NCI-H446 (cell line): ENCODE measurements around the gene ANXA8L1.
"Not testable (repeated sequence)": the region's sequence is repeated elsewhere in the genome, so short reads cannot be mapped to it uniquely, and the experiment has no call there.

Experiments
- DNase-seq, 2 experiments: peaks; one replicate each; lab custom pipeline; 2025; lab: John Stamatoyannopoulos, UW

Gene ANXA8L1, protein sequence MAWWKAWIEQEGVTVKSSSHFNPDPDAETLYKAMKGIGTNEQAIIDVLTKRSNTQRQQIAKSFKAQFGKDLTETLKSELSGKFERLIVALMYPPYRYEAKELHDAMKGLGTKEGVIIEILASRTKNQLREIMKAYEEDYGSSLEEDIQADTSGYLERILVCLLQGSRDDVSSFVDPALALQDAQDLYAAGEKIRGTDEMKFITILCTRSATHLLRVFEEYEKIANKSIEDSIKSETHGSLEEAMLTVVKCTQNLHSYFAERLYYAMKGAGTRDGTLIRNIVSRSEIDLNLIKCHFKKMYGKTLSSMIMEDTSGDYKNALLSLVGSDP

DNA sequence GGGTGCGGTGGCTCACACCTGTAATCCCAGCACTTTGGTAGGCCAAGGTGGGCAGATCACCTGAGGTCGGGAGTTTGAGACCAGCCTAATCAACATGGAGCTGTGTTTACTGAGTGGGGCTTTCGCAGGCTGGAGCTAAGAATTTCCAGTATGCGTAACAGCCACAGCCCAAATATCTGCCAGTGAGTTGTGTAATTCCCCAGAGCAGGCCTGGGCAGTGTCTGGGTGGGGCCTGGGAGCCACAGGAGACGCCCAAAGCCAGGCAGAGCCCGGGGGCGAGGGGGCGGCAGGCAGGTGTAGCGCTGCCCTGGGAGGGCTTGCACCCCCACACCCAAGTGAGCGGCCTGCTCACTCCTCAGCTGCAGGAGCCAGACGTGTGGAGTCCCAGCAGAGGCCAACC is at the start of gene ANXA8L1:
Gene ANXA8L1, plus strand, starts transcription at position 371 of the 400 bp plus-strand sequence. CDS start 76 bp downstream, outside the sequence.
- not testable (repeated sequence) for DNase-seq

DNA sequence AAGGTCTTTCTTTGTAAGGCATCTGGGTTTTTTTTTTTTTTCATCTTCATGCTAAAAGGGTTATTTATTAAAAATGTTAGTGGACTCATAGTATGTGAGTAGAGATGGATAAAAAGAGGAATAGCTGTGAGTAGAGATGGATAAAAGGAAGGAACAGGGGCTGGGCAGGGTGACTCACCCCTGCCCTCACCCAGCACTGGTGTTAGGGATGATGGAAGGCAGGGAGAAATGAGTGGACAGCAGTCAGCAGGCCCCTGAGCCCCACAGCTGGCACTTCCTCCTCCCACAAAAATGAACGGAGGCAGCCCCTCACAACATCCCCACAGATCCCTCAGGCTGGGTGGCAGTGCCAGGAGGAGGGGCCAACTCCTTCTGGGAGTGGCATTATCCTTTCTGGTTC is 49.5 kb upstream of the ANXA8L1 start:
- DNase-seq, result no peak

DNA sequence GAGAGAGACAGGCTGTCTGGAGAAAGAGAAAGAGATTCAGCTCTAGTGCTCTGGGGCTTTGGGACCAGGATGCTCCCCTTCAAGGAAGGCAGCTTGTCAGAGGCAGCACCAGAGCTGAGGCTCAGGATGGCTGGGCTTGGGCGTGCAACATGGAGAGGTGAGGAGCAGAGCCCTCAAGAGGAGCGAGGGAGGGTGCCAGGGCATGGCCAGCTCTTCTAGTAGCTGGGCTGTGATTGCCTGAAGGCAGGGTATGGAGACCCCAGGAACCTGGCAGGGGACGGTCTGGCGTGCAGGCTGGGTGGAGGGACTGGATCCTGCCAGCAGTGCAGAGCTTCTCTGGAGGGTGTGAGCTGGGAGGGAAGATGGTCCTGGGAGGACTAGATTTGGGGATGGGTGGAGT is 48.6 kb upstream of the ANXA8L1 start:
- no peak for DNase-seq

DNA sequence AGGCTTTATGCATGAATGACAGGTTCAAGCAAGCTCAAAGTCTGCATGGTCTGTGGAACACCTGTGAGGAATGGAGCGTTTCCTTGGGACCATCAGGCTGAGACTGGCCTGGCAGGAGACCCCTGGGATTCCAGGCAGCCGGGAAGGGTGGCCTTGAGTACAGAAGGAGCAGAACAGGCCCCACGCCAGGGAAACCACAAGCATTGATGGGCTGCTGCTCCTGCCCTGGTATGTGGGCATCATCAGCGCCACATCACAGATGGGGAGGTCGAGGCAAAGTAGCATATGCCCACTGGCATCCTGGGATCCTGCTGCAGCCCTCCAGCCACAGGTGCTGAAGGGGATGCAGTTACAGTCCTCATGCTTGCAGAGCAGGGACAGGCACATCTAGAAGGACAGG is 47.9 kb upstream of the ANXA8L1 start:
- no peak for DNase-seq

DNA sequence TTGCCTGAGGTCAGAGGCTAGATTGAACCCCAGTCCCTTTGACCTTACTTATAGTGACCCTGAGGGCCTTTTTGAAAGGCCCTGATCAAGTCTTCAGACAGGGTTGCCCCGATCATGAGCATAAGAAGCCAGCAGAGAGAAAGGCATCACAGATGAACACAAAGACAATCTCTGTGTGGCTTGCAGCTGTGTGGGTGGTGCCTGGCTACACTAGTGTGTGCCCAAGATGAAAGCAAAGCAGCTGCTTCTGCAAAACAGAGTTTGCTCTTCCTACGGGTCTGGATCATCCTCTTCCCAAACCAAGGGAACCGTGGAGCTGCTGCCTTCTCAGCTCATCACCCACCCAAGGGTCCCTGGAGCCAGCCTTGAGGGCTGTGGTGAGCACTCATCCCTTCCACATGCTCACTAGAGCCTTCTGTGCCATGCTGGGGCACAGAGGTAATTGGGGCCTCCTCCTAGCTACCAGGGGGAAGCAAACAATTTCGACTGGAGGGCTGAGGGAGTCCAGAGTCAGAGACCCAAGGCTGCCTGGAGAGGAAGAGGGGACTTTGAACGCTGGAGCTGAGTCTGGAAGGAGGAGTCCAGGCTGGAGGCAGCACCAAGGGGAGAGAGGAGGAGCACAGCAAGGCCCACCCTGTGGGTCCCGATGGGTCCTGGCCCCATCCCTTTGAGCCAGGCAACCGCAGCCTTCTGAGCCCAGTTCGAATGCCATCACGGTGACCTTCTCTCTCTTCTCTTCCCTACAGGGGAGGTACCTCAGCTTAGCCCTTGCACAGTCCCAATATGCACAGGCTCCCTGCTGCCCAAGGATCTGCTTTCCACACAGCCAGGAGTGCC is 46.5 kb upstream of the ANXA8L1 start:
- no peak for DNase-seq

DNA sequence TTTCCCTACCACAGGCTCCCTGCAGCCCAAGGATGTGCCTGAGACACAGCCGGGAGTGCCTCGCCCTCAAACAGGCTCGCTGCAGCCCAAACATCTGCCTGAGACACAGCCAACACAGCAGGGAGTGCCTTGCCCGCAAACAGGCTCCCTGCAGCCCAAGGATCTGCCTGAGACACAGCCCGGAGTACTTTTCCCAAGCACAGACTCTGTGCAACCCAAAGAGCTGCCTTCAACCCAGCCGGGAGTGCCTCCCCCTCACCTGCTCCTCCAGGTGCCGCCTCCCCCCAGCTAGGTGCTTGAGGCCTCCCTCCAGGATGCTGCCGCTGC is 45.9 kb upstream of the ANXA8L1 start:
- no peak for DNase-seq

DNA sequence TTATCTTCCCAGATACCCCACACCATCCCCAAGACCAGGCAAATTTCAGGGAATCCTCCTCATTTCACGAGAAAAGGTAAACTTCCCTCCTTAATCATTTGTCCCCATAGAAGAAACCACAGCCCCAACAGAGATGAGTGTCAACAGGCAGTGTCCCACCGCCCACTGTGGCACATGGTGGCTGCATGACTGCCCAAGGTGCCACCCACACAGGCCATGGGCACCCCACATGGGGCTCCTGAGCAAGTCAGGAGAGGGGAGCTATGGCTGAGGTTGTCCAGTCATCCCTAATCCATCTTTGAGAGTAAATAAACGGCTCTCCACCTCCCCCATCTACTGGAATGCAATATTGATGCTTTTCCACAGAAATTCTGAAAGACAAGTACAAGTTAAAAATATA is 44.7 kb upstream of the ANXA8L1 start:
- DNase-seq, result no peak

DNA sequence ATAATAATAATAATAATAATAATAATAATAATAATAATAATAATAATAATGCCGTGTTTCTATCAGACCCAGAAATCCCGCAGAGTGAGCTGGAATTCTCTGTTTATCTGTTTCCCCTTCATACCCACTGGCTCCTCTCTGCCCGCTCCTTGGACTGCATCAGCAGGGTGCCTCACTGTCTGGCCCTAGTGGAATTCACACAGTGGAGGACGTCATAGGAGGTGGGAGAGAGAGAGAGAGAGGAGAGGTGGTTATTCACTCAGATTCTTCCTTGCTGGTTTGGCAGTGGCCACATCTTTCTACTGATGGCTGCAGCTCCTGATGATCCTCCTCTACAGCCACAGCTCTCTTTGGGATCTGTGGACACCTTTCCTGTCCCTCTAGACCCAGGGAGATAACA is 10.1 kb upstream of the ANXA8L1 start:
- DNase-seq, result not testable (repeated sequence)

DNA sequence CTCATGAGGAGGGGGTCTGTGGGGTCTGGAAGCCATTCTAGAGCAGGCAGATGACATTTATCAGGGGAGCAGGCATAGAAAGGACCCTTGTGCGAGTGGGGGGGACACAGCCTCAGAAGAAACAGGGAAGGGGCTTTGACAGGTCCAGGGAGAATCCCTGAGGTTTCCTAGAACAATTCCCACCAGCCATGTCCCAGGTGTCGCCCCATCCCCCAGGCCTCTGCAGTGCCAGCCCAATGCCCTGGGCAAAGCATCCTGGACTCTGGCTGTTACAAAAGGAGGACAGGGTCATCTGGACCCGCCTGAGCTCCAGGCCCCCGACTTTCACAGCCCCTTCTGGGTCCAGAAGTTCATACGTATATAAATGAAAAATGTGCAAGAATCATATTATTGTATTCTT is 8.4 kb upstream of the ANXA8L1 start:
- DNase-seq, result not testable (repeated sequence)

DNA sequence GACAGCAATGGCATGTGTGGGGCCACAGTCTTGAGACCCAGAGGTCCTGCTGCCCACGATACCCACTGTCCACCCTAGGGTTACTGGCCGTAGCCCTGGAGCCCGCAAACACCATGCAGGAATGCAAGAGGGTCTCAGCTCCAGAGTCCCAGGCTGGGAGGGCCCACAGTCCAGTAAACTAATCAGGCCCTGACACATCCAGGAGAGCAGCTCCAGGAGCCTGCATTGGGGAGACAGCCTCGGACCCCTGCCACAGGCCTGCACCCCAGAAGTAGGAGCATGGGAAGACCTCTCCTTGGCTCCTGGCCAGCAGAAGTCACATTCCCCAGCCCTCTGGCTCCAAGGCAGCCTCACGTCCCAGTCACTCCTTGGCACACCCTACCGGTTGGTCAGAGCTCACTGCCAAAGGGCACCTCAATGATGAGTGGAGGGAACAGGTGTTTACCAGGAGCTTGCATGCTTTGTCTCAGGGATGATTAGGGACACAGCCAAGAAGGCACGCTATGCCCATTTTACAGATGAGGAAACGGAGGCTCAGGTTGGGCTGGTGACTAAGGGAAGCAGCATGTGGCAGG is 7.8 kb upstream of the ANXA8L1 start:
- not testable (repeated sequence) for DNase-seq

DNA sequence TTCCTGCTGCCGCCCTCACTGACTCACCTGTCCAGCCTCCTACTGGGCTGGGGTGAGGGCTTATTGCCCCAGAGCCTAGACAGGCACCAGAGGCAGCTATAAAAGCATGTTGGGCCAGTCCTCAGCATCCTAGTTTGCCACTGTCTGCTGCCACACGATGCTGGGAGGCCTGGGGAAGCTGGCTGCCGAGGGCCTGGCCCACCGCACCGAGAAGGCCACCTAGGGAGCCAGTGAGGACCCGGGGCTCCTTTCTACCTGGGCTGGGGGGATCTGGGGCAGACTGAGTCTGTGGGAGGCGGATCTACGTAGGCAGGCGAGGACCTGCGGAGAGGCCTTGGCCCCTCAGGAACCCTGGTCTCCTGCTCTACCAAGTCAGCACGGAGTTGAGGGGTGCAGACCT is 6.6 kb upstream of the ANXA8L1 start:
- DNase-seq, result not testable (repeated sequence)

DNA sequence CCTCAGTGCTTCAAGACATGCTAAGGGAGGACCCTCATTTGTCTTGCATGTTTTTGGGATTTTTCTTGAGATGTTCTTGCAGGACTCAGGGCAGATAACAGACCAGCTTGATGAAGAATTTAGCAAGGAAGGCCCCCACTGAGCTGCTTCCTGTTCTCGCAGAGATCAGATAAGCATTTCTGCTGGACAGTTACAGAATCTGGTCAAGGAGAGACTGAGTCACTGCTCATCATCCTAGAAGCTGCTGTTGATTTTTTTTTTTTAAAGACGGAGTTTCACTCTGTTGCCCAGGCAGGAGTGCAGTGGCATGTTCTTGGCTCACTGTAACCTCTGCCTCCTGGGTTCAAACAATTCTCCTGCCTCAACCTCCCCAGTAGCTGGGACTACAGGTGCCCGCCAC is 1.2 kb upstream of the ANXA8L1 start:
- not testable (repeated sequence) for DNase-seq

DNA sequence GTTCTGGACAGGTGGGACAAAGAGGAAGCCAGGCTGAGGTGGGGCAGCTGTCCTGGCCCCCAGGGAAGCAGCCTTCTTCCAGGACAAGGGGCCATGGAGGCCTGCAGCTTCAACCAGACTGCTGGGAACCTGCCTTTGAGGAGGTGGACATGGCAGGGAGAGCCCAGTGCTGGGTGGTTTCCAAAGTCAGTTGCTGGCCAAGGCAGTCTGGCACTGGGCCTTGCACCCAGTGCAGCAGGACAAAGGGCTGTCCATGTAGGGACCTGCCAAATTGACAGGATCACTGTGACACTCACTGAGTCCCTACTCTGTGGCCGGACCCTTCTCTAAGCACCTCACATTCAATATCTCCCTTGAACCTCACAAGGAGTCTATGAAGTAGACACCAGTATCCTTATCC is 1.4 kb downstream of the ANXA8L1 start:
- not testable (repeated sequence) for DNase-seq

DNA sequence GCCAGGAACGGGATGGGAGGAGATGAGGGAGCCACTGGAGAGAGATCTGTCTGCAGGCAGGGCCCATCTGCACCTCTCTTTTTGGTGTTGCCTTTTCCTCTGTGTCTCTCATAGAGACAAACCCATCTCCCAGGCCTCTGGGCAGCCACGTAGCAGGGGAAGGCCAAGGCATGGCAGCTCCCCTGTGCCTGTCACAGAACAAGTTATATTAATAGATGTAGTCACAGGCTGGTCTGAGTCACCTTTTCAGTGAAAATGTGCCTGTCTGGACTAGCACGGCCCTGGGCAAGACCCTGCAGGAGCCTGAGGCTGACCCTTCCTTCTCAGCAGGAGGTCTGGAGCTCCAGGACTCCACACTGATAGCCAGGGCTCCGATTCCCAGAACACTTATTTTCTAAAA is 2.1 kb downstream of the ANXA8L1 start:
- DNase-seq, result not testable (repeated sequence)

DNA sequence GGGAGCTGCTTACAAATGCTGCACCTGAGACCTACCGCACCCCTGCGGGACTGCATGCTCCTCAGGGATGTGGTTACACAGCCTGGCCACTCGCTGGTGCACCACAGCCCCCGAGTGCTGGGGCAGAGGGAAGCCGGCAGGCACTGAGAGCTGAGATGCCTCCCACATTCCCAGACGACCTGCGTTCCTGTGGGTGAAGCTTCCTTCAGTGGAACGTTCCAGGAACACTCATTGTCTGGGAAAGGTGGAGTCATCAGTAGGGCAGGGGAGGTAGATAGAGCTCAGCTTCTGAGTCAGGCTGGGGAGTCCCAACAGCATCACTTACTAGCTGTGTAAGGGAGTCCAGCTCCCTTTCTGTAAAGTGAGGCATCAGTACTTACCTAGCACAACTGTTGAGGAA is 2.5 kb downstream of the ANXA8L1 start:
- DNase-seq, result not testable (repeated sequence)

DNA sequence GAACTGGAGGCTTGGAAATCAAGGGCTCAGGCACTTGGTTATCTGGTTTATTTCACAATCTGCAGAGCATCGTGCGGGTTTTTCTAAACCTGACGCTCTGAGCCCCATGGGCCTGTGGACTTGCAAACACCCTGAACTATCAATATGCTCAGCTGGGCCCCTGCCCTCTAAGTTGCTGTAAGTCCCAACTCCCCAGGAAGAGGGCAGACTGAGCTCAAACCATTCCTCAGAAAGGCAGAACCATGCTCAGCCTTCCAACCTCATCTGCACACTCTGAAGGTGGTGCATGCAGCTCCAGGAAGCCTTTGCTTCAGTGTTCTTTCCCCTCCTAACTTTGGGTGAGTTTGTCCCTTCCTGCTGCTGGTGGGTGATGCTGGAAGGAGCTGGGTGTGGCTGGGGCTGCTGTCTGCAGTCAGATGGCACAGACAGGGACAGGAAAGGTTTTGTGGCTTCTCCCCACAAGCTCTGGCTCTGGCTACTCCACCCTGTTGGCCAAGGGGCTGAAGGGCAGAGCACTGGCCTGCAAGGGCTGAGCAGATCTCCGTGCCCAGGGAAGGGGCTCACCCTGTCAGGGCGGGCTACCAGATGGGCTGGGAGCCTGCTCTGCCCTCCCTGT is 3.8 kb downstream of the ANXA8L1 start:
- DNase-seq, result not testable (repeated sequence)

DNA sequence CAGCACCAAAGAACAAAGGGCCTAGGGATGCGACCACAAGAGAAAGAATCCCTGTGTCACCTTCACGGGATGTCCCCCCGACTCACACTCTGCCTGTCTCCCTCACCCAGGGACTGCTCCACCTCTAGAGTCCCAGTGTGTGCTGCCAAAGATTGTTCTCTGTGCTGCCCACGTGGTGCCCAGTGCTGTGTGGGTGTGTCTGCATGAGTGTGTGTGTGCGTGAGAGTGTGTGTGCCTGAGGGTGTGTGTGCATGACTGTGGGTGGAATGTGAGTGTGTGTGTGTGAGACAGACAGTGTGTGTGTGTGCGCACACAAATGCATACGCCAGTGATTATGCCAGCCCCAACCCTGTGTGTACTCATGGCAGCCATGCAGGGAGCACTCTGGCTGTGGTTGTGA is 10.3 kb downstream of the ANXA8L1 start:
- not testable (repeated sequence) for DNase-seq

DNA sequence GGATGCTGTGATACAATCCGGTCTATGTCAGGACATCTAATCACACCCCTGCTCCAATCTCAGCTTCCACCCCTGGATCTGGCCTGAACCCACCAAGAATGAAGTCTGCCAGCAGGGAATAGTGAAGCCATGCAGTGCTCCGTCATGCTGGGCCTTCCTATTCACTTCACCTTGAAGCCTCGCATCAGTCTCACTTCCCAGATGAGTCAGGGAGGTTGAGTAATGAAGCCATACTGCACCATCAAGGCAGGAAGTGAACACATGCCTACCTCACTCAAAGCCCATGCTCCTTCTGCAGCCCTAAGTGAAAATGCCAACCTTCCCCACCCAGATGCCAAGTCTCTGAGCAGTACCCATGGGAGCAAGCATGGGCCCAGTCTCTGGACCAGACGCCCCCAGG is 11.1 kb downstream of the ANXA8L1 start:
- DNase-seq, result not testable (repeated sequence)

DNA sequence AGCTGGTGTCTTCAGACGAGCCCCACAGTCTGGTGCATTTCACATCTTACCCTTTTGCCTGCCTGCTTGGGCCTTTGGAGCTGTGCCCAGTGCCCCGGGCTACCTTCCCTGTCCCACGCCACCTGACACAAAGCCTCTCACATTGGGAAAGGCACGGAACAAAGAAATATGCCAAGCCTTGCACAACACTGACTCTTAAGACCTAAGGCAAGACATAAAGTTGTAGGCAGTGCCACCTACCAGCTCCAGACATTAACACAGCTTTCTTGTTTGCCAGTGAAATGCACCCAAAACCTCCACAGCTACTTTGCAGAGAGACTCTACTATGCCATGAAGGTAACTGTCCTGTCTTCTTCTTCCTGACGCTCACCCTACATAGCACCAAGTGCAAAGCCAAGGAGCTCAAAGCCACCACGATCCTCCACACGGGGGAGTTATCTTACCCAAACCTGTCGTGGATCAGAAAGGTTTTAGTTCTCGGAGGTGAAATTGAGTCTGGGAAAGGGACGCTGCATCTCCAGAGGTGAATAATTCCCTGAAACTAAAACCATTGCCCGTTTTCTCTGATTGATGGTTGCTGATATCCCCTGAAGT is 11.8 kb downstream of the ANXA8L1 start:
- DNase-seq, result not testable (repeated sequence)

DNA sequence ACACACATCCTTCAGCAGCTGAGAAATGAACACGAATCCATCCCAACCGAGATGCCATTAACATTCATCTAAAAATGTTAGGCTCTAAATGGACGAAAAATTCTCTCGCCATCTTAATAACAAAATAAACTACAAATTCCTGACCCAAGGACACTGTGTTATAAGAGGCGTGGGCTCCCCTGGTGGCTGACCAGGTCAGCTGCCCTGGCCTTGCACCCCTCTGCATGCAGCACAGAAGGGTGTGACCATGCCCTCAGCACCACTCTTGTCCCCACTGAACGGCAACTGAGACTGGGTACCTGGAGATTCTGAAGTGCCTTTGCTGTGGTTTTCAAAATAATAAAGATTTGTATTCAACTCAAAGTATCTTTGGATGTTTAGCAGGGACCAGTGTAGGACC is 15.8 kb downstream of the ANXA8L1 start:
- not testable (repeated sequence) for DNase-seq

DNA sequence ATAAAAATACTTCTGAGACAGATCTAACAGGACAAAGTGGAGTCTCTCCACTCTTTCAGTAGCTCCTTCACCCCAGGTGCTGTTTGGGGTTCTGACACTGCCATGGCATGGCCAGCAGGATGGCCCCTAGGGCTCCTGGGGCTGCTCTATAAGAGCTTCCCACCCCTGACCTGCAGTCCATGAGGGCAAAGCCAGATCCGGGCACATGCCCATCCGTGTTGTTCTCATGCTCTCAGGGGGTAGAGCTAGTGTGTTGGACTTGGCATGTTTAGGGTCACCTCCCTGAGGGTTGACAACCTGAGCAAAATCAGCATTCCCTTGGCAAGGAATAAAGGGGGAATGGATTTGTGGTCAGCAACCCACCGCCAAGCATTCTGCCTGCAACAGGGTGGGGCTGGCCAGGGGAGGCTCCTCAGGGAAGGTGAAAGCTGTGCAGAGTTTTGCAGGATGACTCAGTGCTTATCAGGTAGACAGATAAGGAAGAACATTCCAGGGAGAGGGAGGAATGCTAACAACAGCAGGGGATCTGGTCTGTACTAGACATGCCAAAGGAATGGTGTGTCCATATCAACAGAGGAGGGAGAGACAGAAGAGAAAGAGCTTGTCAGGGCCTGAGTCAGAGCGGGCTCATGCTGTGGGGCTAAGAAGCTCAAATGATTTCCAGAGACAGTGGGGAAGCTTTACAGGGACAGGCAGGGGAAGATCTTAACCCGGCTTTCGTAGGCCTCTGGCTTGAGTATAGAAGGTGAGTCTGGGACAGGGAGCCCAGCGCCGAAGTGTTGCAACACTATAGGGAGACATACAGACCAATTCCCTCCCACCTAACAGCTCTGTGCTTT is 21.1 kb downstream of the ANXA8L1 start:
- not testable (repeated sequence) for DNase-seq
